ENCODE data around the gene GPSM3. TPM values are rescaled to one million over a fixed set of nuclear protein-coding genes. Genes with fewer than 3 reads are reported as not detected.

GPSM3 gene
- polyA plus RNA-seq, 1 donor (not counting 4 experiments of a cell fraction or from before 2014, with no cell fraction given), result 3.6 TPM

GRCh38 chr6:32195902-32196681 lies 3.6 kb upstream of the GPSM3 start:
- TF ChIP-seq EZH2 (IDR thresholded peaks at IDR 0.05; ENCODE audit: low read length) (no peak), CTCF (optimal IDR thresholded peaks at IDR 0.05 in 1 of 3, IDR thresholded peaks at IDR 0.05 in 1 of 3, conservative IDR thresholded peaks at IDR 0.05 in 1 of 3; ENCODE audit: extremely low read depth in 1 of 3, insufficient read depth in 2 of 3, low read length in 3 of 3) (no peak)
- dilution Hi-C loops (cut with MboI; ENCODE audit: extremely low pct_ligation_motif_present, low sequenced_read_pairs), result no loop called here
- Histone ChIP-seq H3K9ac (ENCODE audit: control insufficient read depth, extremely low read depth, insufficient read depth, low read length) (peak overlapping the region; percentile 97), H3K27ac (ENCODE audit: control insufficient read depth, insufficient read depth, low read length) (peak overlapping the region; percentile 96), H3K4me3 (ENCODE audit: control insufficient read depth in 2 of 3, extremely low read depth in 1 of 3, insufficient read depth in 2 of 3, low read depth in 1 of 3, low read length in 3 of 3) (peak overlapping the region; percentile 54 to 91 (median 72)), H4K20me1 (ENCODE audit: control insufficient read depth, extremely low read depth, insufficient read depth, low read length) (no peaks in the 10 kb centered on the region), H3K36me3 (ENCODE audit: control insufficient read depth in 2 of 2, extremely low read depth in 1 of 2, insufficient read depth in 2 of 2, low read length in 2 of 2) (no peaks in the 10 kb centered on the region), H3K4me2 (ENCODE audit: control insufficient read depth, extremely low read depth, insufficient read depth, low read depth, low read length) (peak overlapping the region; percentile 100), H3K9me3 (ENCODE audit: control insufficient read depth, low read depth, low read length) (no peaks in the 10 kb centered on the region), H3K79me2 (ENCODE audit: control insufficient read depth, insufficient read depth, low read length) (no peaks in the 10 kb centered on the region), H2AFZ (ENCODE audit: control insufficient read depth, low read length) (peak overlapping the region; percentile 52), H3K9me1 (ENCODE audit: control insufficient read depth, extremely low read depth, insufficient read depth, low read length) (no peaks in the 10 kb centered on the region), H3K4me1 (ENCODE audit: control insufficient read depth, extremely low read depth, insufficient read depth, low read length) (peaks cover 25% of the 10 kb centered on the region), H3K27me3 (ENCODE audit: control insufficient read depth, extremely low read depth, insufficient read depth, low read length) (no peaks in the 10 kb centered on the region)
- FAIRE-seq (no peak), DNase-seq (ENCODE audit: low read depth, low spot score) (no peak)

- Histone ChIP-seq H3K27me3 (ENCODE audit: control insufficient read depth, extremely low read depth, insufficient read depth, low read length) (no peaks in the 10 kb centered on the region), H3K27ac (ENCODE audit: control insufficient read depth, insufficient read depth, low read length) (peak overlapping the region; percentile 96), H2AFZ (ENCODE audit: control insufficient read depth, low read length) (no peak overlapping the region), H3K79me2 (ENCODE audit: control insufficient read depth, insufficient read depth, low read length) (no peaks in the 10 kb centered on the region), H3K9ac (ENCODE audit: control insufficient read depth, extremely low read depth, insufficient read depth, low read length) (peak overlapping the region; percentile 97), H3K36me3 (ENCODE audit: control insufficient read depth in 2 of 2, extremely low read depth in 1 of 2, insufficient read depth in 2 of 2, low read length in 2 of 2) (no peaks in the 10 kb centered on the region), H4K20me1 (ENCODE audit: control insufficient read depth, extremely low read depth, insufficient read depth, low read length) (no peaks in the 10 kb centered on the region), H3K4me2 (ENCODE audit: control insufficient read depth, extremely low read depth, insufficient read depth, low read depth, low read length) (peak overlapping the region; percentile 75), H3K9me1 (ENCODE audit: control insufficient read depth, extremely low read depth, insufficient read depth, low read length) (no peaks in the 10 kb centered on the region), H3K9me3 (ENCODE audit: control insufficient read depth, low read depth, low read length) (no peaks in the 10 kb centered on the region), H3K4me3 (ENCODE audit: control insufficient read depth in 2 of 3, extremely low read depth in 1 of 3, insufficient read depth in 2 of 3, low read depth in 1 of 3, low read length in 3 of 3) (peak overlapping the region in 2 of 3 experiments; percentile 54 to 91), H3K4me1 (ENCODE audit: control insufficient read depth, extremely low read depth, insufficient read depth, low read length) (peaks cover 25% of the 10 kb centered on the region)
- TF ChIP-seq EZH2 (IDR thresholded peaks at IDR 0.05; ENCODE audit: low read length), result no peak
- peak in 2 of 3 experiments; percentile 16 to 65 for TF ChIP-seq CTCF (optimal IDR thresholded peaks at IDR 0.05 in 1 of 3, IDR thresholded peaks at IDR 0.05 in 1 of 3, conservative IDR thresholded peaks at IDR 0.05 in 1 of 3; ENCODE audit: extremely low read depth in 1 of 3, insufficient read depth in 2 of 3, low read length in 3 of 3)
- dilution Hi-C loops (cut with MboI; ENCODE audit: extremely low pct_ligation_motif_present, low sequenced_read_pairs), result no loop called here
- FAIRE-seq, result no peak
- DNase-seq (ENCODE audit: low read depth, low spot score), result peak; percentile 97
Observed at GRCh38 chr6:32195652-32195901, 3.1 kb upstream of the GPSM3 start.
